Measurements from ENCODE around the gene MLYCD.

MLYCD gene

DNA sequence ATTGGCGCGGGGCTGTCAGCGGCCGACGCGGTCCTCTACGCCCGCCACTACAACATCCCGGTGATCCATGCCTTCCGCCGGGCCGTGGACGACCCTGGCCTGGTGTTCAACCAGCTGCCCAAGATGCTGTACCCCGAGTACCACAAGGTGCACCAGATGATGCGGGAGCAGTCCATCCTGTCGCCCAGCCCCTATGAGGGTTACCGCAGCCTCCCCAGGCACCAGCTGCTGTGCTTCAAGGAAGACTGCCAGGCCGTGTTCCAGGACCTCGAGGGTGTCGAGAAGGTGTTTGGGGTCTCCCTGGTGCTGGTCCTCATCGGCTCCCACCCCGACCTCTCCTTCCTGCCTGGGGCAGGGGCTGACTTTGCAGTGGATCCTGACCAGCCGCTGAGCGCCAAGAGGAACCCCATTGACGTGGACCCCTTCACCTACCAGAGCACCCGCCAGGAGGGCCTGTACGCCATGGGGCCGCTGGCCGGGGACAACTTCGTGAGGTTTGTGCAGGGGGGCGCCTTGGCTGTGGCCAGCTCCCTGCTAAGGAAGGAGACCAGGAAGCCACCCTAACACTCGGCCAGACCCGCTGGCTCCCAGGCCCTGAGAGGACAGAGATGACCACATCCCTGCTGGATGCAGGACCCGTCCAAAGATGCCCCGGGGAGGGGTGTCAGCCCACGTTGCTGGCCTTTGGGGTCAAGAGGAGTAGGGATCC is 66.7 kb downstream of the MLYCD start:
- peaks cover 13% of the 10 kb centered on the region for H3K27me3 Mint-ChIP-seq
- H3K4me1 Mint-ChIP-seq, result peaks cover 8% of the 10 kb centered on the region
- peaks cover 7% of the 10 kb centered on the region for H3K36me3 Mint-ChIP-seq
- H3K9me3 Mint-ChIP-seq, result no peaks in the 10 kb centered on the region
- no peak overlapping the region for H3K4me3 Mint-ChIP-seq
- no peak for DNase-seq (ENCODE audit: low spot score in 2 of 2)
- no peak for ATAC-seq (ENCODE audit: low read depth)
- no peak overlapping the region for H3K27ac Mint-ChIP-seq

DNA sequence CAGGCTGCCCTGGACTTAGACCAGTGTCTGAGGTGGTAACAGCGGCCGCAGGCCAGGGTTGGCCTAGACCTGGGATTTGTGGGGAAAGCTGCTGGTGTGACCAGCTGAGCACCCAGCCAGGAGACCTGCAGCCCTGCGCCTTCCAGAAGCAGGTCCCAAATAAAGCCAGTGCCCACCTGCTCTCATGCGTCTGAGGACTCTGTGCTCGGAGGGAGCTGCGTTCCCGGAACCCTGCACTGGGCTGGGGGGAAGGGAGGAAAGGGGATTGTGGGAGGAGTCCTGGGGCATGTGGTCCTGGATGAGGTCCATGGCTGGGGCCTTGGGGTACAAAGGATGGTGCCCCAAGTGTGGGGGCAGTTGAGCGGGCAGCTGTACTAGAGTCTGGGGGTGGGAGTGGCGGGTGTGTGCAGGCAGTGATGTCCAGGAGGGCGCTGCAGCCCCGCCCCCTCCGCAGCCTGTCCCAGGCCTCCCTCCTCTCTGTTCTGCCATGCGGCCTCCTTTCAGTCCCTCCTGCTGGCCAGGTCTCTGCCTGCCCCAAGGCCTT is 67.3 kb downstream of the MLYCD start:
- H3K36me3 Mint-ChIP-seq, result peaks cover 5% of the 10 kb centered on the region
- ATAC-seq (ENCODE audit: low read depth) (no peak), DNase-seq (ENCODE audit: low spot score in 2 of 2) (no peak)
- H3K27me3 Mint-ChIP-seq, result peaks cover 13% of the 10 kb centered on the region
- H3K4me1 Mint-ChIP-seq, result peaks cover 8% of the 10 kb centered on the region
- no peaks in the 10 kb centered on the region for H3K9me3 Mint-ChIP-seq
- no peak overlapping the region for H3K27ac Mint-ChIP-seq
- H3K4me3 Mint-ChIP-seq, result no peak overlapping the region

DNA sequence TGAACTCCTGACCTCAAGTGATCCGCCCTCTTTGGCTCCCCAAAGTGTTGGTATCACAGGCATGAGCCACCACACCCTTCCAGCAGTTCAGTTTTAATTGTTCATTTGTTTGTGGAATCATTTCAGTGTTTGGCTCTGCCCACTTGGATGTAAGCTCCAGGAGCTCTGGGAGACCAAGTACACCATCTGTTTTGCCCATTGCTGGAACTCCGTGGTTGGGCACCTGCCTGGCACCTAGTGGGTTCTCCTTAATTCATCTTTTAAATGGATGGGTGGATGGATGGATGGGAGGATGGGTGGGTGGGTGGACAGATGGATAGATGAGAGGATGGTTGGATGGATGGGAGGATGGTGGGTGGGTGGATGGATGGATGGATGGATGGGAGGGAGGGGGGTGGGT is 68.2 kb downstream of the MLYCD start:
- no peaks in the 10 kb centered on the region for H3K9me3 Mint-ChIP-seq
- H3K27ac Mint-ChIP-seq, result no peak overlapping the region
- no peak for ATAC-seq (ENCODE audit: low read depth)
- peaks cover 5% of the 10 kb centered on the region for H3K36me3 Mint-ChIP-seq
- H3K4me3 Mint-ChIP-seq, result no peak overlapping the region
- peaks cover 8% of the 10 kb centered on the region for H3K4me1 Mint-ChIP-seq
- H3K27me3 Mint-ChIP-seq, result peaks cover 15% of the 10 kb centered on the region
- DNase-seq (ENCODE audit: low spot score in 2 of 2), result no peak

DNA sequence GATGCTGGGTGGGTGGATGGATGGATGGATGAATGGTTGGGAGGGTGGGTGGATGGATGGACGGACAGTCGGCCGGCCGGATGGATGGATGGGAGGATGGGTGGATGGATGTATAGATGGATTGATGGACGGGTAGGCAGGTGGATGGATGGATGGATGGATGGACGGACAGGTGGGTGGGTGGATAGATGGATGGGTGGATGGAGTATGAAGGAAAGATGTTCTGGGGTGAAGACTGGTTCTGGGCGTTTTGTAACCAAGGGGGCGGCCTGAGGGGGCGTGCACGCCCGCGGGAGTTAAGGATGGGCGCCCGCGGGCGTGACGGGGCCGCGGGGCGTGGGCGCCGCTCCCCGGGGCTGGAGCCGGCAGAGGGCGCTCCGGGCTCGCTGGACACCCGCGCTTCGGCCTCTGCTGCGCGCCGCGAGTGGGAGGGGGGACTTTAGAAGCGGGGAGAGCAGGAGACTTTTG is 69.0 kb downstream of the MLYCD start, which contains the start of gene NECAB2:
Gene NECAB2, plus strand, starts transcription at position 407 of the 468 bp plus-strand sequence. CDS start 405 bp downstream, outside the sequence.
- Mint-ChIP-seq H3K4me1 (peaks cover 8% of the 10 kb centered on the region), H3K36me3 (peaks cover 5% of the 10 kb centered on the region), H3K27me3 (peaks cover 15% of the 10 kb centered on the region), H3K9me3 (no peaks in the 10 kb centered on the region), H3K4me3 (peak within 1 kb of the TSS; percentile 80), H3K27ac (peak within 1 kb of the TSS; percentile 23)
- ATAC-seq (ENCODE audit: low read depth) (peak; percentile 47), DNase-seq (ENCODE audit: low spot score in 2 of 2) (no peak)

DNA sequence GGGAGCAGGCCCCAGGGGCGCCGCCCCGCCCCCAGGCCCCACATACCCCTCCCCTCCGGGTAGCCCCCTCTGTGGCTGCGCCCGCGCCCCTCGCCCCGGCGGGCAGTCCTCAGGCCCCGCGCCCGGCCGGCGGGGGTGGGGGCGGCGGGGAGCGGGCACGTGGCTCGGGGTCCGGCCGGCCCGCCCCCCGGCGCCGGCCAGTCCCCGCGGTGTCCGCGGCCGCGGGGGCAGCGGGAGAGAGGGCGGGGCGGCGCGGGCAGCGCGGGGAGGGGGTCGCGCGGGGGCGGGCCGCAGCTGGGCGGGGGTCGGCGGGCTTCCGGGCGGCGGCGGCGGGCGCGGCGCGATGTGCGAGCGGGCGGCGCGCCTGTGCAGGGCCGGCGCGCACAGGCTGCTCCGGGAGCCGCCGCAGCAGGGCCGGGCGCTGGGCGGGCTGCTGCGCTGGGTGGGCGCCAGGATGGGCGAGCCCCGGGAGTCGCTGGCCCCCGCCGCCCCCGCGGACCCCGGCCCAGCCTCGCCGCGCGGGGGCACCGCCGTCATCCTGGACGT is 69.5 kb downstream of the MLYCD start:
- Mint-ChIP-seq H3K4me3 (no peak overlapping the region), H3K9me3 (no peaks in the 10 kb centered on the region), H3K4me1 (peaks cover 8% of the 10 kb centered on the region), H3K27ac (no peak overlapping the region), H3K36me3 (peaks cover 5% of the 10 kb centered on the region), H3K27me3 (peaks cover 15% of the 10 kb centered on the region)
- ATAC-seq (ENCODE audit: low read depth) (no peak), DNase-seq (ENCODE audit: low spot score in 2 of 2) (no peak)

DNA sequence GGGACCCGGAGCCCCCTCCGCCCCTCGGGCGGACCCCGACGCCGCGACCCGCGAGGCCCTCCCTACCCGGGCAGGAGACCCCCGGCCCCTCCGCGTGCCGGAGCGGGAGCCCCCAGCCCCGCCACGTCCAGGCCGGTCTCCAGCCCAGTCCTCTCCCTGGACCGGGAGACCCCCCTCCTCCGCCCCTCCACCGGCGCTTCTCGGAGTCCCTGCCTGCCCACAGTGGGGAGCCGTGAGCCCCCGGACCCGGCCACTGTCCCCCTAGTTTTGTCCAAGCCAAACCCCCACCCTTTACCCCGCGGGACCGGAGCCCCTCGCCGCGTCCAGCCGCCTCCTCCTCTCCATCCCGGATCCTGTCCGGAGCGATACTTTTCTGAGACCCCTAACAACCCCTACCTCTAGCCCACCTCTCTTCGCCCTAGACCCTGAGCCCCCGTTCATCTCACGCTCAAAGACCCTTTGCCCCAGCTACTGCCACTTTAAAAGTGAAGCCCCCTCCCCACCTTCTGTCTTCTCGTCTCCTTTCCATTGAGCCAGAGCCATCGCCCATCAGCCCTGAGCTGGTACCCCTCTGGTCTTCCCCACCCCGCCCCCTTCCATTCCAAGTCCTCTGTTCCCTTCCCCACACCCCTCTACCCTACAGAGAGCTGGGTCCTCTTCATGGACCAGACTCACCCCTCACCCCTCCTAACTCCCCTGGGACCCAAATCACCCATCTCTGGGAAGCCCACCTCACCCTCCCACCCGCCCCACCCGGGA is 70.2 kb downstream of the MLYCD start:
- no peak for ATAC-seq (ENCODE audit: low read depth)
- no peak for DNase-seq (ENCODE audit: low spot score in 2 of 2)
- Mint-ChIP-seq H3K4me1 (peaks cover 8% of the 10 kb centered on the region), H3K27me3 (peaks cover 15% of the 10 kb centered on the region), H3K9me3 (no peaks in the 10 kb centered on the region), H3K36me3 (peaks cover 5% of the 10 kb centered on the region), H3K27ac (no peak overlapping the region), H3K4me3 (peak overlapping the region; percentile 74)

DNA sequence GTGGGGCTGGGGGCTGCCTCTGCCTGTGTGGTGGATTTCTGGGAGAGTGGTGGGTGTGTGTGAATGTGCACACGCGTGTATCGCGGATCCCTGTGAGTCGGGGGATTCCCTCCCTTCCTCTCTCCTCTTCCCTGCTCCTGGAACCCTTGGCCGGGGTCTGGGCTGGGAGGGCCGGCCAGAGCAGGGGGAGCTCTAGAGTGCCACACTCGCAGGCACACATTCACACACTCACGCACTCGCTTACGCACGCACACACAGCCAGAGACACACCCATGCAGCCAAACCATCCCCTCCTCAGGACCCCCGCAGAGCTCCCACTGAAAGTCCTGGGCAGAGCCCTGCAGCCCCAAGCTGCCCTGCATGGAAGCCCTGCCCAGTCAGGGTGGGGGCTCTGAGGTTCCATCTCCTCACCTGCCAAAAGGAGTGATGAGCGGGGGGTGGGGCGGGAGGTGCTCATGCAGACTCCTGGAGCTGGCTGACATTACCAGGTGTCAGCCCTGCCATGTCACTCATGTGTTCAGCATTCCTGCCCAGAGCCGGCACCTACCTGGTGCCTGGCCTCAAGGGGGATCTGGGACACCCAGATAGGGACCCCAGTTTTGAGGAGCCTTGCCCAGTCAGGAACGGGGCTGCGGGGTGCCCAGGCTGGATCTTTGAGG is 71.0 kb downstream of the MLYCD start:
- peaks cover 21% of the 10 kb centered on the region for H3K27me3 Mint-ChIP-seq
- H3K36me3 Mint-ChIP-seq, result peaks cover 7% of the 10 kb centered on the region
- H3K9me3 Mint-ChIP-seq, result peaks cover 2% of the 10 kb centered on the region
- DNase-seq (ENCODE audit: low spot score in 2 of 2) (no peak), ATAC-seq (ENCODE audit: low read depth) (no peak)
- H3K4me3 Mint-ChIP-seq, result peak overlapping the region; percentile 41
- peaks cover 10% of the 10 kb centered on the region for H3K4me1 Mint-ChIP-seq
- no peak overlapping the region for H3K27ac Mint-ChIP-seq

DNA sequence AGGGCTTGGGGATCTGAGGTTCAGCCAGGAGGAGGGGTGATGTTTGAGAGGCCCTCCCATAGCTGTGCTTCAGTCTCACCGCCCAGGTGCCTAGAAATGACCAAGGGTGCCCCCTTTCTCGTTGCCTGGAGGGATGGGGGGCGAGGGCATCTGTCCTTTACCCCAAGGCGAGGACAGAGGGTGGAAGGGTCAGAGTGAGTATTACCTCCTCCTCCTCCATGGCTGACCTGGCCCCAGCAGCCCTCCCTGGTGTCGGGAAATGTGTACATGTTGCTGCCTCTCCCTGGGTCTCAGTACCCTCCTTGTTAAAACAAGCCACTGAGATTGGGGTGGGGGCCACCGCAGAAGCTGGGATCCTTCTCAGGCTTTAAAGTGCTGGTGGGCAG is 71.5 kb downstream of the MLYCD start:
- Mint-ChIP-seq H3K4me3 (no peak overlapping the region), H3K27me3 (peaks cover 26% of the 10 kb centered on the region), H3K4me1 (peaks cover 10% of the 10 kb centered on the region), H3K27ac (no peak overlapping the region), H3K9me3 (peaks cover 2% of the 10 kb centered on the region), H3K36me3 (peaks cover 7% of the 10 kb centered on the region)
- ATAC-seq (ENCODE audit: low read depth) (no peak), DNase-seq (ENCODE audit: low spot score in 2 of 2) (no peak)

DNA sequence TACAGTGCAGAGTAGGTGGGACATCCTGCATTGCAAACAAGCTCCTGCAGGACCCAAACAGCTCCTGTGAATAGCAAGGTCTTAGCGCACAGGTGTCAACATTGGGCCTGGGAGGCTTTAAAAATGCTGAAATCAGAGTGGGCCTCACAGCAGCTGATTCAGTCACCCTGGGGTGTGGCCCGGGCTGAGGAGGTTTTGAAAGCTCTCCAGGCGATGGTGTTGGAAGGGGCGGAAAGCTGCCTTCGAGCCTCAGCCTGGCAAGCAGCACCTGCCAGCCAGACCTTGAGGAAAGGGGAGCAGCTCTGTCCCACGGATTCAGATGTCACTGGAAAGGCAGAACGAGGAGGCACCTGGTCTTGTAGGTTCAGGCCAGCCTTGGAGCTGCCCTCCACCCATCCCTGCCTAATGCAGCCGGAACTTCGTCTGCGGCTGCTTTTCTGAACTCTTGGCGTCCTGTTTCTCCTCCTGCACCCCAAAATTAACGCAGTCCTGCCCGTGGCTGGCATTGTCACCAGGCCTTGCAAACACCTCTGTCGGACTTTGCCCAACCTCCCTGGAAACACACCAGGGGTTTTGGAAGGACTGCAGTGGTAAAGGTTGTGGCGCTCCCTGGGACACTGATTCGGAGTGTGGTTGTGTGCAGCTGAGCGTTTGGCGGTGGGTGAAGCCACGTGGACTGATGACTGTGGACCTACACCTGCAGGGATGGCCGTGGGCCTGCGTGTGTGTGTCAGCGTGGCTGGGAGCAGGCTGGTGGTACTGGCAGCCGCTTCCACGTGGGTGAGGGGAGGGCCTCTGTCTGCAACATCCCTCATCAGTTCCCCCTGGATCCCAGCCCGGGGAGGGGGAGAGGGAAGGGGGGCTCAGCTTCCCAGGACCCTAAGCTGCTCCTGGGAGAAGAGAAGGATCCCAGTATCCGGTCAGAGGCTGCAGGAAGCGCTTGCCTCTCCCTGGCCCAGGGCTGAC is 72.5 kb downstream of the MLYCD start:
- H3K36me3 Mint-ChIP-seq, result peaks cover 5% of the 10 kb centered on the region
- peaks cover 10% of the 10 kb centered on the region for H3K4me1 Mint-ChIP-seq
- H3K27ac Mint-ChIP-seq, result no peak overlapping the region
- DNase-seq (ENCODE audit: low spot score in 2 of 2), result no peak
- no peak for ATAC-seq (ENCODE audit: low read depth)
- no peak overlapping the region for H3K4me3 Mint-ChIP-seq
- peaks cover 27% of the 10 kb centered on the region for H3K27me3 Mint-ChIP-seq
- H3K9me3 Mint-ChIP-seq, result peaks cover 2% of the 10 kb centered on the region

DNA sequence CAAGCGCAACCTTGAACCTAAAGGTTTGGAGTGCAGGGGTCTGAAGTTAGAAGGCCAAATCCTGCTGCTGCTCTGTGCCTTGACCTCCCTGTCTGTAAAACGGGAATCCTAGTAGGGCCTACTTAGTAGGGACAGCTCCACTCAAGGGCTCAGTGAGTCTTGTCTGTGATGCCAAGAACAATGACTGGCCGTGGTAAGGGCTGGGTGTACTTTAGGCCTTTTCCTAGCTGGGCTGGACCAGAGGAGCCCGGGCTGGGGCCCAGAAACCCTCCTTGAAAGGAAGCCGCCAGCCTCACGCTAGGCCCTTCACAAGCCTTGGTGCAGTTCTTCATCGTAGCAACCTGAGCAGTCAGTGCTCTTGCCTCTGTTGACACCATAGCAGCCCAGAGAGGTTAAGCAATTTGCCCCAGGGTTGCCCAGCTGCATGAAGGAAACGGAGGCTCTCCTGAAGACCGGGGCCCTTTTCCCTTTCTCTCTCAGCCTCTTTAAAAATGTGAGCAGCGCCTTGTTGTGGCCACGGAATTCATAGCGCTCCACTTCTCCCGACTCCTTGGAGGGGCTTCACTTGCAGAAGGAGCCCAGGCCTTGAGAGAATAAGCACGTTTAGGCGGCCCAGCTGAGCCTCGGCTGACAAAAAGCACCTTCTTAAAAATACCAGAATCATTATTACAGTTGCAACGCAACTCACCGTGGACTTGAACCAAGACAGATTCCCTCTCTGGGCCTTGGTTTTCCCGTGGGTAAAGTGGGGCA is 73.5 kb downstream of the MLYCD start:
- H3K27ac Mint-ChIP-seq, result no peak overlapping the region

DNA sequence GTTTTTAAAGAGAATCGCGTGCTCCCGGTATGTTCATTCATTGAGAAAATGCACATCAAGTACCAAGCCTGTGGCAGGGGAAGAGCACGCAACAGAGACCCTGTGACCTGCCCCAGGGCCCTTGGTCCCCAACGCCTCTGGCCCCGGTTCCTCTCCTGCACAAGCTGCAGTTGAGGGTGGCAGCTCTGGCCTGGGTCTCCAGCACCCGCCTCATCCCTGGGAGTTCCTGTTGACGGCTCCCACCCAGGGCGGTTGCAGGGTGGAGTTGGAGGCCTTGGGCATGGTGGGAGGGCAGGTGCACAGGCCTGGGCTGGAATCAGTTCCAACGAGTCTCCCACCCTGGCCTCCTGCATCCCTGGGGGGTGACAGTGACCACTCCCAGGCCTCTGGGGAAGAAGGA is 74.2 kb downstream of the MLYCD start:
- Mint-ChIP-seq H3K36me3 (peaks cover 2% of the 10 kb centered on the region), H3K4me3 (no peak overlapping the region), H3K27ac (no peak overlapping the region), H3K4me1 (peaks cover 6% of the 10 kb centered on the region), H3K9me3 (peaks cover 2% of the 10 kb centered on the region), H3K27me3 (peaks cover 24% of the 10 kb centered on the region)
- no peak for ATAC-seq (ENCODE audit: low read depth)
- DNase-seq (ENCODE audit: low spot score in 2 of 2), result no peak

More for the DNA sequence above, 73.5 kb downstream of the MLYCD start:
- Mint-ChIP-seq H3K9me3 (peaks cover 2% of the 10 kb centered on the region), H3K4me3 (no peak overlapping the region), H3K36me3 (peaks cover 5% of the 10 kb centered on the region), H3K27me3 (peaks cover 27% of the 10 kb centered on the region), H3K4me1 (peaks cover 10% of the 10 kb centered on the region)
- no peak for ATAC-seq (ENCODE audit: low read depth)
- no peak for DNase-seq (ENCODE audit: low spot score in 2 of 2)

DNA sequence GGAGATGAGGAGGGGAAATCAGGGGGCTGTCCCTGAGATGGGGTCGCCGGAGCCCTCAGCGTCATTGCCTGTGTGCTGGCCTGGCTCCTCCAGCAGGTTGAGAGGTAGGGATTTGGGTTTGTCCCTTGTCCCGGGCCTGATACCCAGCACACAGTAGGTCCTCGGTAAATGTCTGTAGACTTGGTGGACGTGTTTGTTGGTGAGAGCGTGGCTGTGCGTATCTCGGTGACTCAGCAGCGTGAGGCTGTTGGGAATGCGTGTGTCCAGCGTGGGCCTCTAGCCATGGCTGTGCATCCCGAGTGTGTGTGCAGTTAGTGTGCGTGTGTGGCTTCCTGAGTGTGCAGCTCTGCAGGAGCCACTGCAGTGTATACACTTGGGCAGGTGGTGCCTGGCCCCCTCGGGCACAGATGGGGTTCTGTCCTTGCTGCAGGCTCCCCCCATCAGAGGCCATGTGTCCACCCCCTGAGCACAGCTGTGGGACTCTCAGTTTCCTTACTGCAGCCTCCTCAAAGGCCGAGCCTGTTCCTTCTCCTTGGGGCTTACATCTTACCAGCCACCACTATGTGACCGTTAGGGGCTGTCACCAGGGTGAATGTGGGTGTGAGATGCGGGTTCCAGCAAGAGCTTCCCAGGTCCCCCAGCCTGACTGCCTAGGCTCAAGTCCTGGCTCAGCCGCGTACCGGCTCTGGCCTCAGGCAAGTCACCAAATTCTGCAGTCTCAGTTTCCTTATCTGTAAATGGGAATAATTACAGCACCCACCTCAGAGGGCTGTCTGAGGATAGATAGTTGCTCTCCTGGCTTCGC is 74.9 kb downstream of the MLYCD start:
- peaks cover 6% of the 10 kb centered on the region for H3K4me1 Mint-ChIP-seq
- H3K27me3 Mint-ChIP-seq, result peaks cover 24% of the 10 kb centered on the region
- peaks cover 3% of the 10 kb centered on the region for H3K9me3 Mint-ChIP-seq
- no peak overlapping the region for H3K4me3 Mint-ChIP-seq
- no peak for ATAC-seq (ENCODE audit: low read depth)
- H3K27ac Mint-ChIP-seq, result no peak overlapping the region
- DNase-seq (ENCODE audit: low spot score in 2 of 2), result no peak
- peaks cover 2% of the 10 kb centered on the region for H3K36me3 Mint-ChIP-seq

Measured in memory B cell (primary cell).